H1 (cell line): ENCODE results near the gene HYDIN. TPM values are rescaled to one million over a fixed set of nuclear protein-coding genes. Genes with fewer than 3 reads are reported as not detected.

Experiments
- CTCF ChIA-PET: fragments of 300-600 bp; sonication (Branson Sonifier 250); formaldehyde crosslinking; loops from one replicate; lab custom pipeline; 2021; ENCODE audit not compliant: partially characterized antibody; lab: Charles Lee
- POLR2A ChIA-PET: fragments of 300-600 bp; sonication (Branson Sonifier 250); formaldehyde crosslinking; loops from one replicate; lab custom pipeline; 2021; ENCODE audit warnings: inconsistent platforms; ENCODE audit not compliant: partially characterized antibody; lab: Charles Lee
- DNase-seq, 2 experiments: peaks; one replicate each; pipeline versions ENCODE4 v3.0.0 to v3.0.0-alpha.2; 2010 to 2022; ENCODE audit warnings: low spot score in 2 of 2, low read depth in 1 of 2, mixed read lengths in 1 of 2
- FAIRE-seq: peaks from 2 replicates; lab custom pipeline; 2011; peaks lifted over from hg19 to GRCh38; lab: Jason Lieb, UNC
- H2AFZ ChIP-seq: 2 replicates; pipeline ENCODE4 v1.8.1; 2012; ENCODE audit warnings: low read length, inconsistent platforms
- H2AK5ac ChIP-seq: 2 replicates; pipeline ENCODE4 v1.6.1; 2013; ENCODE audit warnings: low read depth, low read length
- H2BK120ac ChIP-seq: replicated peaks from 2 replicates; pipeline ENCODE3; 2013; ENCODE audit warnings: low read depth, low read length, inconsistent platforms
- H2BK12ac ChIP-seq: 2 replicates; pipeline ENCODE4 v1.6.1; 2013; ENCODE audit warnings: low read depth, low read length
- H2BK15ac ChIP-seq: 2 replicates; pipeline ENCODE4 v1.6.1; 2013; ENCODE audit warnings: low read length
- H2BK20ac ChIP-seq: 2 replicates; pipeline ENCODE4 v1.6.1; 2013; ENCODE audit warnings: low read length
- H2BK5ac ChIP-seq: 2 replicates; pipeline ENCODE4 v1.6.1; 2013; ENCODE audit warnings: low read depth, low read length
- H3K14ac ChIP-seq: 2 replicates; pipeline ENCODE4 v1.6.1; 2013; ENCODE audit warnings: inconsistent platforms; ENCODE audit not compliant: insufficient read length
- H3K18ac ChIP-seq: 2 replicates; pipeline ENCODE4 v1.6.1; 2013; ENCODE audit warnings: low read length; ENCODE audit errors: extremely low read depth
- H3K23ac ChIP-seq: 2 replicates; pipeline ENCODE4 v1.6.1; 2013; ENCODE audit warnings: inconsistent platforms; ENCODE audit not compliant: insufficient read length
- H3K23me2 ChIP-seq: 2 replicates; pipeline ENCODE4 v1.6.1; 2013; ENCODE audit warnings: low read depth, low read length
- H3K27ac ChIP-seq: 2 replicates; pipeline ENCODE4 v1.6.1; 2011; ENCODE audit warnings: low read depth, low read length, inconsistent platforms
- H3K27me3 ChIP-seq, 4 experiments: replicated peaks in 1 of 4; 1 replicate in 1 of 4; 2 replicates in 3 of 4; pipeline versions ENCODE4 v1.6.1 to v1.8.1; 2011 to 2013; ENCODE audit warnings: low read length in 3 of 4, mild to moderate bottlenecking in 3 of 4, inconsistent platforms in 2 of 4, mixed read lengths in 2 of 4, moderate library complexity in 1 of 4; ENCODE audit not compliant: control insufficient read depth in 3 of 4, insufficient read depth in 3 of 4; ENCODE audit errors: extremely low read depth in 1 of 4
- H3K36me3 ChIP-seq, 4 experiments: 2 replicates each; pipeline versions ENCODE4 v1.6.1 to v1.8.1; 2011 to 2013; ENCODE audit warnings: mild to moderate bottlenecking in 4 of 4, low read length in 3 of 4, moderate library complexity in 2 of 4, control low read depth in 1 of 4, inconsistent platforms in 1 of 4; ENCODE audit not compliant: insufficient read depth in 4 of 4, control insufficient read depth in 2 of 4
- H3K4ac ChIP-seq: replicated peaks from 2 replicates; pipeline ENCODE3; 2013; ENCODE audit warnings: low read length, low read depth, mixed read lengths, inconsistent platforms; ENCODE audit not compliant: insufficient read length
- H3K4me1 ChIP-seq, 4 experiments: replicated peaks in 1 of 4; 1 replicate in 1 of 4; 2 replicates in 3 of 4; pipeline versions ENCODE4 v1.6.1 to v1.8.1; 2011 to 2013; ENCODE audit warnings: low read length in 3 of 4, inconsistent platforms in 2 of 4, mixed read lengths in 1 of 4; ENCODE audit not compliant: insufficient read depth in 4 of 4, control insufficient read depth in 3 of 4
- H3K4me2 ChIP-seq, 2 experiments: 2 replicates each; pipeline versions ENCODE4 v1.6.1 to v1.8.1; 2011 to 2013; ENCODE audit warnings: low read depth in 2 of 2, low read length in 2 of 2, control low read depth in 1 of 2, inconsistent platforms in 1 of 2, mild to moderate bottlenecking in 1 of 2; ENCODE audit not compliant: insufficient read depth in 1 of 2
- H3K4me3 ChIP-seq, 4 experiments: fragments of 200-600, 300-600 bp in 1 of 4; sonication (generic), shearing (Covaris generic), sonication (Bioruptor Twin) in 1 of 4; 2 replicates each; pipeline versions ENCODE4 v1.5.1 to v1.8.1; 2011 to 2016; ENCODE audit warnings: low read length in 4 of 4, low read depth in 3 of 4, control low read depth in 2 of 4, inconsistent platforms in 2 of 4, mild to moderate bottlenecking in 2 of 4, mixed read lengths in 1 of 4, moderate library complexity in 1 of 4; ENCODE audit not compliant: insufficient read depth in 2 of 4; ENCODE audit errors: extremely low read depth in 1 of 4
- H3K56ac ChIP-seq: replicated peaks from 2 replicates; pipeline ENCODE3; 2013; ENCODE audit warnings: low read depth, mild to moderate bottlenecking, mixed read lengths, low read length, inconsistent platforms; ENCODE audit not compliant: insufficient read length
- H3K79me1 ChIP-seq: 2 replicates; pipeline ENCODE4 v1.6.1; 2013; ENCODE audit warnings: low read depth, low read length, control low read depth
- H3K79me2 ChIP-seq, 2 experiments: 2 replicates each; pipeline versions ENCODE4 v1.6.1 to v1.8.1; 2012 to 2013; ENCODE audit warnings: low read length in 2 of 2, mild to moderate bottlenecking in 2 of 2, inconsistent platforms in 1 of 2; ENCODE audit not compliant: insufficient read depth in 2 of 2, control insufficient read depth in 1 of 2
- H3K9ac ChIP-seq, 4 experiments: replicated peaks in 1 of 4; 1 replicate in 1 of 4; 2 replicates in 3 of 4; pipeline versions ENCODE4 v1.6.1 to v1.8.1; 2011 to 2013; ENCODE audit warnings: low read depth in 3 of 4, low read length in 3 of 4, control low read depth in 2 of 4, mild to moderate bottlenecking in 2 of 4, moderate library complexity in 2 of 4, inconsistent platforms in 1 of 4; ENCODE audit errors: extremely low read depth in 1 of 4
- H3K9me3 ChIP-seq, 2 experiments: 2 replicates each; pipeline versions ENCODE4 v1.6.1 to v1.8.1; 2012 to 2013; ENCODE audit warnings: mild to moderate bottlenecking in 2 of 2, moderate library complexity in 2 of 2, control low read depth in 1 of 2, inconsistent platforms in 1 of 2, low read depth in 1 of 2, low read length in 1 of 2, mixed read lengths in 1 of 2; ENCODE audit not compliant: insufficient read depth in 2 of 2
- H4K20me1 ChIP-seq, 2 experiments: replicated peaks in 1 of 2; 2 replicates each; pipeline versions ENCODE3 to v1.8.1; 2011 to 2013; ENCODE audit warnings: inconsistent platforms in 2 of 2, low read length in 2 of 2, mild to moderate bottlenecking in 1 of 2; ENCODE audit not compliant: insufficient read depth in 2 of 2, control insufficient read depth in 1 of 2
- H4K5ac ChIP-seq: 2 replicates; pipeline ENCODE4 v1.6.1; 2013; ENCODE audit warnings: low read length, low read depth, mixed read lengths, inconsistent platforms; ENCODE audit not compliant: insufficient read length
- H4K8ac ChIP-seq: 2 replicates; pipeline ENCODE4 v1.8.0; 2013; ENCODE audit warnings: mild to moderate bottlenecking, moderate library complexity, low read length, inconsistent platforms; ENCODE audit not compliant: insufficient read depth; ENCODE audit errors: extremely low read depth
- H4K91ac ChIP-seq: replicated peaks from 2 replicates; pipeline ENCODE3; 2013; ENCODE audit warnings: low read length, mixed read lengths, inconsistent platforms; ENCODE audit not compliant: insufficient read length
- BRCA1 ChIP-seq: IDR thresholded peaks from 2 replicates; pipeline ENCODE4 v1.6.1; 2012; ENCODE audit warnings: low read depth, low read length, improper control_type of control experiment
- CBX5 ChIP-seq: fragments of 300-800, 300-1000 bp; sonication (generic); IDR thresholded peaks from 2 replicates; pipeline ENCODE4 v1.7.1; 2016; ENCODE audit warnings: antibody characterized with exemption, low read length, low read depth
- JUN ChIP-seq: IDR thresholded peaks from 2 replicates; pipeline ENCODE4 v1.6.1; 2011; ENCODE audit warnings: low read depth, mild to moderate bottlenecking, improper control_type of control experiment, low read length
- KDM4A ChIP-seq: IDR thresholded peaks from one replicate; pipeline ENCODE4 v1.7.1; 2012; ENCODE audit warnings: low read depth, mild to moderate bottlenecking, moderate library complexity, low read length, inconsistent platforms; ENCODE audit not compliant: severe bottlenecking
- KDM5A ChIP-seq: fragments of 200-600 bp; IDR thresholded peaks from 2 replicates; pipeline ENCODE4 v1.7.1; 2012; ENCODE audit warnings: mild to moderate bottlenecking, low read length, inconsistent platforms, mixed read lengths
- POLR2AphosphoS5 ChIP-seq: IDR thresholded peaks from 2 replicates; pipeline ENCODE4 v1.6.1; 2011; ENCODE audit warnings: low read depth, low read length
- SP1 ChIP-seq: IDR thresholded peaks from 2 replicates; pipeline ENCODE4 v1.6.1; 2011; ENCODE audit warnings: low read depth, low read length
- SRF ChIP-seq: IDR thresholded peaks from 2 replicates; pipeline ENCODE4 v1.6.1; 2011; ENCODE audit warnings: mild to moderate bottlenecking, low read depth, low read length, moderate library complexity
- TCF12 ChIP-seq: IDR thresholded peaks from 2 replicates; pipeline ENCODE4 v1.6.1; 2011; ENCODE audit warnings: low read depth, mild to moderate bottlenecking, low read length
- WGBS, 2 experiments: shearing (Covaris generic) in 1 of 2; methylation state at CpG; one replicate each; pipeline versions ENCODE4 v1.1.6 to v1.1.7; 2013 to 2015; ENCODE audit warnings: low lambda C conversion rate in 2 of 2, mixed read lengths in 2 of 2, inconsistent platforms in 1 of 2, low coverage in 1 of 2, missing lambda C conversion rate in 1 of 2; ENCODE audit not compliant: insufficient replicate concordance in 2 of 2, insufficient coverage in 1 of 2, insufficient read length in 1 of 2; ENCODE audit errors: extremely low coverage in 1 of 2, missing lambda C conversion rate in 1 of 2; 5-methylcytosine and 5-hydroxymethylcytosine counted together
- polyA plus RNA-seq, 7 experiments: library from polyadenylated mRNA; depleted of rRNA in 3 of 7; stranded (reverse) in 5 of 7; unstranded in 2 of 7; fragments of >200 nt in 5 of 7; fragments of 200-250 nt in 2 of 7; gene quantifications; 1 replicate in 5 of 7; 2 replicates in 1 of 7; 4 replicates in 1 of 7; pipeline versions ENCODE4 v1.2.1 to v1.2.3, GENCODE V29; 2011 to 2013; ENCODE audit warnings: missing spikeins in 2 of 7, mixed read lengths in 2 of 7
- total RNA-seq: library from RNA; stranded (reverse); fragmentation: NEBNext Ultra II Directional; extraction: Animal tissue kit (Norgen Biotek cat#: 25700); gene quantifications from 2 replicates; pipeline ENCODE4 v1.2.1, GENCODE V29; 2021

Gene HYDIN
- total and polyA plus RNA-seq, 2 of the 8 experiments (the other 6 are each of a cell fraction or from before 2014, with no cell fraction given) = 1.1 to 1.8 TPM

GRCh38 chr16:70766176-70766575 is 464.3 kb downstream of the HYDIN start:
- peaks cover 0 to 3% (median under 1%) of the 10 kb centered on the region in 4 experiments; a peak in 1 of 7 replicates for H3K4me1 ChIP-seq
- H3K23ac ChIP-seq = no peak overlapping the region
- H3K23me2 ChIP-seq = no peaks in the 10 kb centered on the region
- H3K56ac ChIP-seq = no peak overlapping the region
- H3K4ac ChIP-seq = no peak overlapping the region
- H3K79me2 ChIP-seq = no peaks in the 10 kb centered on the region
- POLR2A ChIA-PET = no interaction called here
- DNase-seq (no peak), FAIRE-seq (no peak)
- no peak overlapping the region for H3K4me3 ChIP-seq
- peaks cover 0 to 5% of the 10 kb centered on the region in 2 experiments for H4K20me1 ChIP-seq
- no peak overlapping the region for H4K5ac ChIP-seq
- H3K79me1 ChIP-seq = no peaks in the 10 kb centered on the region; the same call in 1 of the 2 replicates
- 92% methylated on average over 7 of the region's 8 CpGs; no CpG with 5 or more reads in 1 of the 2 experiments for WGBS, 2 experiments
- no peak overlapping the region for H3K9ac ChIP-seq
- no peak overlapping the region for H4K91ac ChIP-seq
- no peak overlapping the region for H2BK120ac ChIP-seq
- H4K8ac ChIP-seq = no peak overlapping the region
- no peak overlapping the region for H3K4me2 ChIP-seq
- no peak overlapping the region; the same call in 1 of the 2 replicates for H2BK5ac ChIP-seq
- no peak overlapping the region for H2BK20ac ChIP-seq
- no peak overlapping the region for H2AFZ ChIP-seq
- H3K18ac ChIP-seq = no peak overlapping the region
- no peak overlapping the region for H3K14ac ChIP-seq
- H2BK12ac ChIP-seq = no peak overlapping the region
- no peaks in the 10 kb centered on the region for H3K9me3 ChIP-seq
- no peaks in the 10 kb centered on the region for H3K27me3 ChIP-seq
- peaks cover 0 to 7% (median 3%) of the 10 kb centered on the region in 4 experiments; a peak in 4 of 8 replicates for H3K36me3 ChIP-seq
- no peak overlapping the region for H3K27ac ChIP-seq
- no peak overlapping the region for H2BK15ac ChIP-seq
- CTCF ChIA-PET = interaction anchor here (0.8 to 5.2 kb wide), 8 partner anchors 11 to 620 kb away, joined by 3 to 35 read pairs (median 3); no protein-coding TSS in a partner anchor
- no peak overlapping the region for H2AK5ac ChIP-seq
- TF ChIP-seq JUN (no peak), POLR2AphosphoS5 (no peak), BRCA1 (no peak), KDM5A (no peak), SRF (no peak), TCF12 (no peak), KDM4A (no peak), SP1 (no peak), CBX5 (no peak)
